ENCODE results near the gene CHID1. TPM values are rescaled to one million over a fixed set of nuclear protein-coding genes. Genes with fewer than 3 reads are reported as not detected.

The CHID1 gene
- total RNA-seq, 1 donor from 2014 or later = 74.6 TPM

DNA sequence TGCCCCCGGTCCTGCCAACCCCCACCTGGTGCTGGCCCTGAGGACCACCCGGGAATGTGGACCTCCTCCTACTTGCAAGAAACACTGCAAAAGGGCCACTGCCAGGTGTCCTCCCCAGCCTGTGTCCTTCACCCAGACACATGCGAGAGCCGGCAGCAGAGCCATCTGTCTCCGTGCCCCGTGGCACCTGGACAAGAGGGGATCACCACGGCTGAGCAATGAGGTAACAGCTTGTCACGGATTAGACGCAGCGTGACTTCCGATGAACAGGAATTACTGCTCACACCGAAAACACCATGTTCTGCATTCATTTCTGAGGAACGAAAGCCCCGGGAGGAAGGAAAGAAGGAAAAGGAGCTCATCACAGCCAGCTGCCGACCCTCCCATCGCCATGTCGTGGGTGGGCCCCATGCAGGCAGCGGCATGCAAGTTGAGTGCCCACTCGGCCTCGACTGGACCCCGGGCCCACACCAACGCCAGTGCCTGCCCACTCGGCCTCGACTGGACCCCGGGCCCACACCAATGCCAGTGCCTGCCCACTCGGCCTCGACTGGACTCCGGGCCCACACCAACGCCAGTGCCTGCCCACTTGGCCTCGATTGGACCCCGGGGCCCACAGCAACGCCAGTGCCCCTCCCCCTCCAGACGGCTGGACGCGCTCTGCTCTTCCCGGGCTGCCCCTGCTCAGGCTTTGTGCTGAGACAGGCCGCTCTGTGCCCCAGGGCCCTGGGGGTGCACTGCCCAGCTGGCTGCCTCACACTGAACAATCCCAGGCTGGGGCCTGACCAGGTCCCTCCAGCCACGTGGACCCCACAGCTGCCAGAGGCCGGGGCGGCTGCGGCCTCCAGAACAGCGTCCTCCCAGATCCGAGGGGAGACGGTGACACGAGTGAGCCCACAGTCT lies 22.0 kb downstream of the CHID1 start:
- FAIRE-seq (no peak), DNase-seq (ENCODE audit: low read depth) (no peak)
- no peaks in the 10 kb centered on the region for H3K9me3 Mint-ChIP-seq (ENCODE audit: unreplicated experiment)
- Histone ChIP-seq H3K27me3 (ENCODE audit: insufficient read depth, low read length) (no peaks in the 10 kb centered on the region), H4K20me1 (ENCODE audit: insufficient read depth, low read length) (peaks cover 20% of the 10 kb centered on the region), H2AFZ (ENCODE audit: low read depth, low read length) (no peak overlapping the region), H3K4me2 (ENCODE audit: low read length) (no peak overlapping the region), H3K79me2 (ENCODE audit: insufficient read depth, low read length) (no peaks in the 10 kb centered on the region), H3K4me1 (ENCODE audit: insufficient read depth, low read length) (no peaks in the 10 kb centered on the region), H3K27ac (ENCODE audit: low read depth, low read length) (no peak overlapping the region), H3K9ac (ENCODE audit: low read length) (no peak overlapping the region), H3K9me3 (ENCODE audit: insufficient read depth, low read depth, low read length) (no peaks in the 10 kb centered on the region), H3K36me3 (ENCODE audit: insufficient read depth, low read length) (no peaks in the 10 kb centered on the region), H3K4me3 (ENCODE audit: insufficient read depth, low read depth, low read length) (no peak overlapping the region)
- H3K4me3 Mint-ChIP-seq (ENCODE audit: unreplicated experiment) = no peak overlapping the region
- no peak for TF ChIP-seq EZH2 (IDR thresholded peaks at IDR 0.05; ENCODE audit: insufficient read depth, low read length)
- TF ChIP-seq, protein P1, sequence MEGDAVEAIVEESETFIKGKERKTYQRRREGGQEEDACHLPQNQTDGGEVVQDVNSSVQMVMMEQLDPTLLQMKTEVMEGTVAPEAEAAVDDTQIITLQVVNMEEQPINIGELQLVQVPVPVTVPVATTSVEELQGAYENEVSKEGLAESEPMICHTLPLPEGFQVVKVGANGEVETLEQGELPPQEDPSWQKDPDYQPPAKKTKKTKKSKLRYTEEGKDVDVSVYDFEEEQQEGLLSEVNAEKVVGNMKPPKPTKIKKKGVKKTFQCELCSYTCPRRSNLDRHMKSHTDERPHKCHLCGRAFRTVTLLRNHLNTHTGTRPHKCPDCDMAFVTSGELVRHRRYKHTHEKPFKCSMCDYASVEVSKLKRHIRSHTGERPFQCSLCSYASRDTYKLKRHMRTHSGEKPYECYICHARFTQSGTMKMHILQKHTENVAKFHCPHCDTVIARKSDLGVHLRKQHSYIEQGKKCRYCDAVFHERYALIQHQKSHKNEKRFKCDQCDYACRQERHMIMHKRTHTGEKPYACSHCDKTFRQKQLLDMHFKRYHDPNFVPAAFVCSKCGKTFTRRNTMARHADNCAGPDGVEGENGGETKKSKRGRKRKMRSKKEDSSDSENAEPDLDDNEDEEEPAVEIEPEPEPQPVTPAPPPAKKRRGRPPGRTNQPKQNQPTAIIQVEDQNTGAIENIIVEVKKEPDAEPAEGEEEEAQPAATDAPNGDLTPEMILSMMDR (IDR thresholded peaks at IDR 0.05; ENCODE audit: insufficient read depth, low read depth, low read length) = no peak
- H3K27ac Mint-ChIP-seq (ENCODE audit: unreplicated experiment) = no peak overlapping the region
- H3K36me3 Mint-ChIP-seq (ENCODE audit: low read depth, unreplicated experiment) = peaks cover 9% of the 10 kb centered on the region
- no peaks in the 10 kb centered on the region for H3K4me1 Mint-ChIP-seq (ENCODE audit: low read depth, unreplicated experiment)
- H3K27me3 Mint-ChIP-seq (ENCODE audit: low read depth, unreplicated experiment) = no peaks in the 10 kb centered on the region

DNA sequence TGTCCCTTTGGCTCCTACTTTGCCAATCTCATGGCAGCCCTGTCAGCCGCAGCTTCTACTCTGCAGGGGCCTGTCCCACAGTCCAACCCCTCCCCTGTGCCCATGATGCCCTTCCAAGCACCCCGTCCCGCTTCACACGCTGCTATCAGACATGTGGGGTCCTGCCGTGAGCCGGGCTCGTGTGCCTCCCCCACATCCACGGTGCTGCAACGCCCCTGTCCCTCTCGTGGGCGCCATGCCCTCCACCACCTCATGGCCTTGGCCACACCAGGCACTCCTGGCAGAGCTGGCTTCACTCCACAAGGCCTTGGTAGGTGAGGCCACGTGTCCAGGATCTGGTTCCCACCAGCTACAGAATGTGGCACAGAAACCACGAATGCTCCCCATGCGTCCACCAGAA lies 23.0 kb downstream of the CHID1 start:
- Histone ChIP-seq H3K27ac (ENCODE audit: low read depth, low read length) (no peak overlapping the region), H3K4me1 (ENCODE audit: insufficient read depth, low read length) (no peaks in the 10 kb centered on the region), H3K4me2 (ENCODE audit: low read length) (no peak overlapping the region), H3K4me3 (ENCODE audit: insufficient read depth, low read depth, low read length) (no peak overlapping the region), H3K36me3 (ENCODE audit: insufficient read depth, low read length) (no peaks in the 10 kb centered on the region), H3K27me3 (ENCODE audit: insufficient read depth, low read length) (no peaks in the 10 kb centered on the region), H3K9ac (ENCODE audit: low read length) (no peak overlapping the region), H3K9me3 (ENCODE audit: insufficient read depth, low read depth, low read length) (no peaks in the 10 kb centered on the region), H4K20me1 (ENCODE audit: insufficient read depth, low read length) (peaks cover 18% of the 10 kb centered on the region), H3K79me2 (ENCODE audit: insufficient read depth, low read length) (no peaks in the 10 kb centered on the region), H2AFZ (ENCODE audit: low read depth, low read length) (no peak overlapping the region)
- peaks cover 10% of the 10 kb centered on the region for H3K36me3 Mint-ChIP-seq (ENCODE audit: low read depth, unreplicated experiment)
- DNase-seq (ENCODE audit: low read depth) (no peak), FAIRE-seq (no peak)
- no peak overlapping the region for H3K27ac Mint-ChIP-seq (ENCODE audit: unreplicated experiment)
- H3K4me3 Mint-ChIP-seq (ENCODE audit: unreplicated experiment) = no peak overlapping the region
- TF ChIP-seq EZH2 (IDR thresholded peaks at IDR 0.05; ENCODE audit: insufficient read depth, low read length) = no peak
- TF ChIP-seq, protein P1 (IDR thresholded peaks at IDR 0.05; ENCODE audit: insufficient read depth, low read depth, low read length) = no peak
- no peaks in the 10 kb centered on the region for H3K9me3 Mint-ChIP-seq (ENCODE audit: unreplicated experiment)
- no peaks in the 10 kb centered on the region for H3K27me3 Mint-ChIP-seq (ENCODE audit: low read depth, unreplicated experiment)
- peaks cover under 1% of the 10 kb centered on the region for H3K4me1 Mint-ChIP-seq (ENCODE audit: low read depth, unreplicated experiment)

DNA sequence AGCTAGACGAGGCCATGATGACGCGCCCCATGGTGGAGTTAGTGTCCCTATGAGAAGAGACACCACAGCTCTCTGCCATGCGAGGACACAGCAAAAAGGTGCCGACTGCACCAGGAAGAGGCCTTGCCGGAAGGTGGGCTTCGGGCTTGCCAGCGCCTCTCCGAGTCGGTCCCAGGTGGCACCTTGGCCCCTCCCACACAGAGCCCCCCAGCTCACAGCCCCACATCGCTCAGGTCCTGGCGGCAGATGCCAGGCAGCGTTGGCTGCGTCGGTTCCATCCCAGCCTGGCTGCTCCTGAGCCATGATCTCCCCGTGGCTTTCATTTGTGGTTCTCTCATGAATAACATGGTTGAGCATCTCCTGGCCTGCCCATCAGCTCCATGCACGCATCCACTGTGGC lies 24.0 kb downstream of the CHID1 start:
- H3K27ac ChIP-seq (ENCODE audit: low read depth, low read length) = no peak overlapping the region
- H3K36me3 ChIP-seq (ENCODE audit: insufficient read depth, low read length) = no peaks in the 10 kb centered on the region
- TF ChIP-seq, protein P1 (IDR thresholded peaks at IDR 0.05; ENCODE audit: insufficient read depth, low read depth, low read length) = no peak
- no peak for TF ChIP-seq EZH2 (IDR thresholded peaks at IDR 0.05; ENCODE audit: insufficient read depth, low read length)
- Mint-ChIP-seq H3K27ac (ENCODE audit: unreplicated experiment) (no peak overlapping the region), H3K36me3 (ENCODE audit: low read depth, unreplicated experiment) (peaks cover 15% of the 10 kb centered on the region), H3K9me3 (ENCODE audit: unreplicated experiment) (no peaks in the 10 kb centered on the region), H3K27me3 (ENCODE audit: low read depth, unreplicated experiment) (no peaks in the 10 kb centered on the region), H3K4me1 (ENCODE audit: low read depth, unreplicated experiment) (peaks cover 4% of the 10 kb centered on the region), H3K4me3 (ENCODE audit: unreplicated experiment) (no peak overlapping the region)
- H3K79me2 ChIP-seq (ENCODE audit: insufficient read depth, low read length) = no peaks in the 10 kb centered on the region
- no peak overlapping the region for H3K4me2 ChIP-seq (ENCODE audit: low read length)
- H3K9me3 ChIP-seq (ENCODE audit: insufficient read depth, low read depth, low read length) = no peaks in the 10 kb centered on the region
- H3K9ac ChIP-seq (ENCODE audit: low read length) = no peak overlapping the region
- no peak overlapping the region for H3K4me3 ChIP-seq (ENCODE audit: insufficient read depth, low read depth, low read length)
- FAIRE-seq (no peak), DNase-seq (ENCODE audit: low read depth) (no peak)
- no peaks in the 10 kb centered on the region for H3K4me1 ChIP-seq (ENCODE audit: insufficient read depth, low read length)
- peaks cover 12% of the 10 kb centered on the region for H4K20me1 ChIP-seq (ENCODE audit: insufficient read depth, low read length)
- no peaks in the 10 kb centered on the region for H3K27me3 ChIP-seq (ENCODE audit: insufficient read depth, low read length)
- H2AFZ ChIP-seq (ENCODE audit: low read depth, low read length) = no peak overlapping the region

Data from astrocyte (in vitro differentiated cells and primary cell).